ENCODE data around the gene RFT1.
A peak's percentile ranks its signal among the peaks of the same experiment; 100 is the strongest.

Gene RFT1

GRCh38 chr3:53130179-53131061 is at the start of gene RFT1:
Gene RFT1, minus strand, starts transcription at chr3:53130435. Its CDS starts 35 bp downstream, at chr3:53130400.
- no peak for TF ChIP-seq CTCF (IDR thresholded peaks at IDR 0.05; ENCODE audit: insufficient read depth, low read length, poor library complexity, severe bottlenecking)
- H3K27me3 ChIP-seq (replicated peaks; ENCODE audit: control insufficient read depth, insufficient read depth, low read length): no peaks in the 10 kb centered on the region
- peak; percentile 91 for DNase-seq (ENCODE audit: extremely low read depth, insufficient read length)
- peaks cover 3% of the 10 kb centered on the region; the same call in 1 of the 2 replicates for H3K36me3 ChIP-seq (ENCODE audit: control insufficient read depth, insufficient read depth, low read length)
- peak within 1 kb of the TSS; percentile 99 for H3K4me3 ChIP-seq (replicated peaks; ENCODE audit: low read depth, low read length)

- no peak for TF ChIP-seq CTCF (IDR thresholded peaks at IDR 0.05; ENCODE audit: insufficient read depth, low read length, poor library complexity, severe bottlenecking)
- peaks cover 51% of the 10 kb centered on the region for H3K36me3 ChIP-seq (ENCODE audit: control insufficient read depth, insufficient read depth, low read length)
- no peak overlapping the region for H3K4me3 ChIP-seq (replicated peaks; ENCODE audit: low read depth, low read length)
- no peak for DNase-seq (ENCODE audit: extremely low read depth, insufficient read length)
- H3K27me3 ChIP-seq (replicated peaks; ENCODE audit: control insufficient read depth, insufficient read depth, low read length): no peaks in the 10 kb centered on the region
Measured at GRCh38 chr3:53179580-53179979, 49.3 kb upstream of the RFT1 start.

- peaks cover 52% of the 10 kb centered on the region for H3K36me3 ChIP-seq (ENCODE audit: control insufficient read depth, insufficient read depth, low read length)
- no peaks in the 10 kb centered on the region for H3K27me3 ChIP-seq (replicated peaks; ENCODE audit: control insufficient read depth, insufficient read depth, low read length)
- no peak for TF ChIP-seq CTCF (IDR thresholded peaks at IDR 0.05; ENCODE audit: insufficient read depth, low read length, poor library complexity, severe bottlenecking)
- no peak for DNase-seq (ENCODE audit: extremely low read depth, insufficient read length)
- no peak overlapping the region for H3K4me3 ChIP-seq (replicated peaks; ENCODE audit: low read depth, low read length)
Measured at GRCh38 chr3:53178246-53178645, 48.0 kb upstream of the RFT1 start.

- no peak for TF ChIP-seq CTCF (IDR thresholded peaks at IDR 0.05; ENCODE audit: insufficient read depth, low read length, poor library complexity, severe bottlenecking)
- Histone ChIP-seq H3K27me3 (replicated peaks; ENCODE audit: control insufficient read depth, insufficient read depth, low read length) (no peaks in the 10 kb centered on the region), H3K4me3 (replicated peaks; ENCODE audit: low read depth, low read length) (no peak overlapping the region), H3K36me3 (ENCODE audit: control insufficient read depth, insufficient read depth, low read length) (peaks cover 43% of the 10 kb centered on the region)
- no peak for DNase-seq (ENCODE audit: extremely low read depth, insufficient read length)
Measured at GRCh38 chr3:53175613-53176540, 45.6 kb upstream of the RFT1 start.

GRCh38 chr3:53174346-53175250 is 44.4 kb upstream of the RFT1 start:
- no peaks in the 10 kb centered on the region for H3K27me3 ChIP-seq (replicated peaks; ENCODE audit: control insufficient read depth, insufficient read depth, low read length)
- peaks cover 36% of the 10 kb centered on the region for H3K36me3 ChIP-seq (ENCODE audit: control insufficient read depth, insufficient read depth, low read length)
- peak; percentile 62 for TF ChIP-seq CTCF (IDR thresholded peaks at IDR 0.05; ENCODE audit: insufficient read depth, low read length, poor library complexity, severe bottlenecking)
- peak overlapping the region; percentile 37 for H3K4me3 ChIP-seq (replicated peaks; ENCODE audit: low read depth, low read length)
- no peak for DNase-seq (ENCODE audit: extremely low read depth, insufficient read length)
